HG02763 (cell line): ENCODE results near the gene MDK.

Source experiments
- ATAC-seq: cut with Tn5 transposase; IDR thresholded peaks from one replicate; pipeline ENCODE4 v1.9.1; 2021; ENCODE audit warnings: mild to moderate bottlenecking, moderate library complexity; ENCODE audit not compliant: unreplicated experiment

The MDK gene

DNA sequence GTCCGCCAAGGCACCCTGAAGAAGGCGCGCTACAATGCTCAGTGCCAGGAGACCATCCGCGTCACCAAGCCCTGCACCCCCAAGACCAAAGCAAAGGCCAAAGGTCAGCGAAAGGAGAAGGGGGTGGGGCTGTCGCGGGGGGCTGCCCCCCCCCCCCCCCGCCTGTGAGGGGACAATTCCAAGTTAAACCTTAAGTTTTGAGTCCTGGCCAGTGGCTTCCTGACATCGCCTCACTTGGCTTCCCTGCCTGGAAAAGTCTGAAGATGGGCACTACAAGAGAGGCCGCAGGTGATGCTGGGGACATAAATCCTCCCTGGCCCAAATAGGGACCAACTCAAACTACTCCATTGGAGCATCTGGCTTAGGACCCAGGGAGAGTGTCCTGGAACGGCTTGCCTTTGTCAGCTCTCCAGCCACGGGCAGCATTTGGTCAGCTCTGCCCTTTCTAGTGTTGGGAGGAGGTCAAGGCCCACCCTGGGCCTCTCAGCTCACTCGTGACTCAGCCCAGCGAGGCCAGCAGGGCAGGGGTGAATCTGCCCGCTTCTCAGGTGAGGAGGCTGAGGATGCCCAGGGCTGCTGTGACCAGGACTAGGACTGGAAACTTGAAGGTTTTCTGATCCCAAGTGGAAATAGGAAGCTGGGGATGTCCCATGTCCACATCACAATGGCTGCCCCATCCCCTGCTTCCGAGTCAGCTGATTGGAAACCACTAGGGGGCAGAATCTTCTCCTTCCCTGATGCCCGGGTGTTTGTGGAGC, 1.4 kb downstream of the MDK start:
- ATAC-seq = no peak

DNA sequence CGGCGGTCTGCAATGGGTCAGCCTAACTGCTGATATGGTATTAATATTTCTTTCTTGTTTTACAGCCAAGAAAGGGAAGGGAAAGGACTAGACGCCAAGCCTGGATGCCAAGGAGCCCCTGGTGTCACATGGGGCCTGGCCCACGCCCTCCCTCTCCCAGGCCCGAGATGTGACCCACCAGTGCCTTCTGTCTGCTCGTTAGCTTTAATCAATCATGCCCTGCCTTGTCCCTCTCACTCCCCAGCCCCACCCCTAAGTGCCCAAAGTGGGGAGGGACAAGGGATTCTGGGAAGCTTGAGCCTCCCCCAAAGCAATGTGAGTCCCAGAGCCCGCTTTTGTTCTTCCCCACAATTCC, 1.9 kb downstream of the MDK start:
- ATAC-seq = no peak

DNA sequence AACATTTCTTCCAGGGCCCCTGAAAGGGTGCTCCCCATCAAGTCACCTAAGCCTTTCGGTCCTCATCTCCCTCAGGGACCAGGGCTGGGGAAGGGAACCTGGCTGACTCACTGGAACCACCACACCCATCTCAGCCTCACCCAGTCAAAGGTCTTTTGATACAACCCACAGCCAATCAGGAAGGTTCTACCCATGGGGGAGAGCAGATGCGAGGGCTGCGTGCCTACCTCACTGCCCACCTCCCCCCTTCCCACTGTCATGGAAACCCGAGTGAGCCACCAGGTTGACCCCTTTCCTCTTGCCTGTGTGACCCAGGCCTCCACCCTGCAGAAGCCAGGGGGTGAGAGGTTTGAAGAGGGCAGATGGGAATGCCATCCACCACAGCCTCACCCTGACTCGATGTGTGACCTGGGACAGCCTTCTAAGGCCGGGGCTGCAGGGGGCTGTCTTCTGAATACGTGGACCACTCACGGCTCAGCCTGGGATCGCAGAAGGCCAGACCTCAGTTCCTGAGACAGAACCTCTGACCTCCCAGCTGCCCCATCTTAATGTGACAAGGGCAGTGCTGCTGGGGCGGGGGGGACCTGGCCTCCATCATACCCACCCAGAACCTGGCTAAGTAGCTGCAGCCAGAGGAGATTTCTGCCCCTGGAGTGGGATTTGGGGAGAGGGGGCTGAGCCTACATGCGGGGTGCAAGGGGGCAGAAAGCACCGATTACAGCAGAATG, 2.7 kb downstream of the MDK start:
- no peak for ATAC-seq

DNA sequence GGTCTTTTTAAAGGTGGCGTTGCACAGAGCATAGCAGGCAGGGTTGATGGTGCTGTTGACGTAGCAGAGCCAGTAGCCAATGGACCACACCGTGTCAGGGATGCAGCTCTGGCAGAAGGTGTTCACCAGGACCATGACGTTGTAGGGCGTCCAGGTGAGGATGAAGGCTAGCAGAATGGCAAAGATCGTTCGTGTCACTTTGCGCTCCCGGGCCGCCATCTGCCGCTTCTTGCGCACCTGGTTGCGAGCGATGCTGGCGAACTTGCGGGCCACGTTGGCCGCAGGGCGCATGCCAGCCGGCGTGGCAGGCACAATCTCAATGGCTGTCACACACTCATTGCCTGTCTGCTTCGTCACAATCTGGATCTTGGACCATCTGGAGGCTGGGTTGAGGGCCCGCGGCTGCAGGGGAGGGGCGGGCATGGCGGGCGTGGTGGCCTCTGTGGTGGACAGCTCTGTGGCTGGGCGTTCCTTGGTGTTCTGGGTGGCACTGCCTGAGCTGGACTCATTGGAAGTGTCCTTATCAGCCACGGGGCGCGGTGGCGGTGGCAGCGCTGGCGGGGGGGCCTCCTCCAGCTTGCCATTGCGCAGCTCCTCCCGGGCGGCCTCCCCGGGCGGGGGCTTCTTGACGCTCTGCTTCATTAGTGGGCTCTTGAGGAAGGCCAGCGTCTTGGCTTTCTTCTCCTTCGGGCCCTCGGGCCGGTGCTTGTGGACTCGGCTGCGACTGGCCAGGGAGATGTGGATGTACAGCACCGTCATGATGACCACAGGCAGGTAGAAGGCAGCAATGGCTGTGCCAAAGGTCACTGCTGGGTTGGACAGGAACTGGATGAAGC, 3.9 kb downstream of the MDK start:
- ATAC-seq = no peak

DNA sequence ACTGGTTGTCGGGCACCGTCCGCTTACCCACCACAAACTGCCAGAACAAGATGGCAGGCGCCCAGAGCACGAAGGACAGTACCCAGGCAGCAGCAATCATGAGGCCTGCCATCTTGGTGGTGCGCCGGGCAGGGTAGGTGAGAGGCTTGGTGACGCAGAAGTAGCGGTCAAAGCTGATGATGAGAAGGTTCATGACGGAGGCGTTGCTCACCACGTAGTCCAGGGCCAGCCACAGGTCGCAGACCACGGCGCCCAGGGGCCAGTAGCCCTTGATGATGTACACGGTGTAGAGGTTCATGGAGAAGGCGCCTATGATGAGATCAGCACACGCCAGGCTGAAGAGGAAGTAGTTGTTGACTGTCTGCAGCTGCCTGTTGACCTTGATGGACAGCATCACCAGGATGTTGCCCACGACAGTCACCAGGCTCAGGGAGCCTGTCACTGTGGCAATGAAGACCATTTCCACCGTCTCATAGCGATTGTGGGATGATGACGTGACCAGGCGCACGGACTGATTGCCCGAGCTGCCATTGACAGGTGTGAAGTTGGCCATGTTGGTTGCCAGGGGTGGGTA, 4.6 kb downstream of the MDK start:
- ATAC-seq = no peak

DNA sequence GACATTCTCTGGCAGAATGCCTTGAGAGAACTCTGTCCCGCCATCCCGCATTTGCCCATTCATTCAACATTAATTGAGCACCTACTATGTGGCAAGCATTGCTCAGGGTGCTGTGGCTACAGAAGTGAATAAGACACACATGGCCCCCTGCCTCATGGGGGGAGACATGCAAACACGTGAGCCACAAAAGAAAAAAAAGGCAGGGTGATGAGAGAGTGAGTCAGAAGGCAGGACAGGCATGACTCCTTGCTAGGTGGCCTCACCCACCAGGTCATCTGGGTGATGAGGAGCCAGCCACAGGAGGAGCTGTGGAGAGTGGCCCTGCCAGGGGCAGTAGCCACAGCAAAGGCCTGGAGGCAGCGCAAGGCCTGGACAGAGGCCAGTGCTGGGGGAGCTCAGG, 5.2 kb downstream of the MDK start:
- no peak for ATAC-seq

DNA sequence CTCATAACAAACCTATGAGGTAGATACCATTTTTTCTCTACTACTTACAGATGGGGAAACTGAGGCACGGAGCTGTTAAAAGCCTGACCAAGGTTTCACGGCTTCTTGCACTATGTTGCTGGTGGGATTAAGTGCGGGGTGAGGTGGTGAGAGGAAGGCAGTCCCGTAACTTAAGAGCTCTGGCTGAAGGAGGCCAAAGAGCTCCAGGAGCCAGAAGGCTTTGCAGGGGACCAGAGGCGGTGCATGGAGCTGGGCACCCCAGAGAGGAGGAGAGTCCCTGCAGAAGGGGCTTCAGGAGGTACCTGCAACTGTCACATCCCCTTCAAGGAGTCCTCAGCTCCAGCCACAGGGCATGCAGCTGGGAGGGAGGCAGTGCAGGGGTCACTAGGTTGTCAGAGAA, 6.0 kb downstream of the MDK start:
- no peak for ATAC-seq

DNA sequence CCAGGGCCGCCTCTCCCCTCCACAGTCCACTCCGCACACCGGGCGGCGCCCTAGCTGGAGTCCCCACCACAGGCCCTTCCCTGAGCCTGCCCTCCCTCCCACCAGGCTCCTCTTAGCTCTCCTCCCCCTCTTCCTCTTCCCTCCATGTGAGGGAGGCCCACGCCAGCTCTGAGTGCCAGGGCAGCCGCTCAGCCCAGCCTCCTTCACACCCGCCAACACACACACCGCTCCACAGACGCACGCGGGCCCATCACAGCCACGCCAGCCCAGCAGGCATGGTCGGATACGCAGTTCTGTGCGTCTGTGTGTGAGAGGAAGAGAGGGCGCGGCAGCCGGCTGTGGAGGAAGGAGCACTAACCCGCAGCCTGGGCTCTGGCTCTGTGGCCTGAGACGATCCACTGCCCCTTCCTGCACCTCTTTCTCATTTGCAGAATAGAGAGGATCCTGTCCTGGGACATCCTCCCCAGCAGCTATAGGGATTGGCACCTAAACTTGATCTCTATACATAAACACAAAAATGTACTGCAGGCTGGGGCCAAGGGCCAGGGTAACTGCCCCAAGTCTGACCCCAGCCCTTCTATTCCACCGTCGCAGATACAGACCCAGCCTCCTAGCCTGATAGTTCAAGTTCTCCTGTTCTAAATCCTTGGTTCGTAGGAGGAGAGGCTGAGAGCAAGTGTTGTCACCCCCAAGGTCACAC, 6.6 kb downstream of the MDK start:
- no peak for ATAC-seq

DNA sequence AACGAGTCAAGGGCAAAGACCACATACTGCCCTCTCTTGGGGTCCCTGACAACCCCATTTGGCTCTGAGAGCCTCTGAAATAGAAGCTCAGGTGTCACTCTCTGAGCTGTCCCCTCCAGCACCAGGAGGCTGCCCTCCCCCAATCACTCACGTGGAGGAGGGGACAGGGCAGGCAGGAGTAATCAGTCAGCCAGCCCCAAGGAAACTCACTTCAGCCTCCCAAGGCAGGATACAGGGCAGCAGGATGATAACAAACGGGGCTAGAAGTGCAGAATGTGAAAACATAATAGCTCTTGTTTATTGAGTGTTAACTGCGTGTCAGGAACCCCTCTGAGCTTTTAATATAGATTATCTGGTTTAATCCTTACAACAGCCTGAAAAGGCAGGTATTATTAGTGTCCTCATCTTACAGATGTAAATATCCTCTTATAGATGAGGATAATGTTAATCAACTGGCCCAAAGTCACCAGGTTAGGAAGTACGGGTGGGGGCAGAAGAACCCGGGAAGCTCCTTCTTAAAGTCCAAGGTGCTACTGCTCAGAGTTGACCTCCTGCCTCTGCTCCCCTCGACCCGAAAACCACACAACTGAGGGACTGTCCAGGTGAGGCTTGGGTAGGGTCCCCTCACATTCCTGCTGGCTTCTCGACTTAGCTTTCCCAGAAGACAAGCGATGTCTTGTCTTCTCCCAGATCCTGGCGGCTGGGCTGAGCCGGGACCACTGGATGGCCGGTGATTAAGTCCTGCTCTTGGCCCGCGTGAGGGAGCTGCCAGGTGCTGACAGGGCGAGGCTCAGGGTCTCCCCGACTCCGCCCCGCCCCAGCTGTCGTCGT, 7.4 kb downstream of the MDK start:
- ATAC-seq = no peak

DNA sequence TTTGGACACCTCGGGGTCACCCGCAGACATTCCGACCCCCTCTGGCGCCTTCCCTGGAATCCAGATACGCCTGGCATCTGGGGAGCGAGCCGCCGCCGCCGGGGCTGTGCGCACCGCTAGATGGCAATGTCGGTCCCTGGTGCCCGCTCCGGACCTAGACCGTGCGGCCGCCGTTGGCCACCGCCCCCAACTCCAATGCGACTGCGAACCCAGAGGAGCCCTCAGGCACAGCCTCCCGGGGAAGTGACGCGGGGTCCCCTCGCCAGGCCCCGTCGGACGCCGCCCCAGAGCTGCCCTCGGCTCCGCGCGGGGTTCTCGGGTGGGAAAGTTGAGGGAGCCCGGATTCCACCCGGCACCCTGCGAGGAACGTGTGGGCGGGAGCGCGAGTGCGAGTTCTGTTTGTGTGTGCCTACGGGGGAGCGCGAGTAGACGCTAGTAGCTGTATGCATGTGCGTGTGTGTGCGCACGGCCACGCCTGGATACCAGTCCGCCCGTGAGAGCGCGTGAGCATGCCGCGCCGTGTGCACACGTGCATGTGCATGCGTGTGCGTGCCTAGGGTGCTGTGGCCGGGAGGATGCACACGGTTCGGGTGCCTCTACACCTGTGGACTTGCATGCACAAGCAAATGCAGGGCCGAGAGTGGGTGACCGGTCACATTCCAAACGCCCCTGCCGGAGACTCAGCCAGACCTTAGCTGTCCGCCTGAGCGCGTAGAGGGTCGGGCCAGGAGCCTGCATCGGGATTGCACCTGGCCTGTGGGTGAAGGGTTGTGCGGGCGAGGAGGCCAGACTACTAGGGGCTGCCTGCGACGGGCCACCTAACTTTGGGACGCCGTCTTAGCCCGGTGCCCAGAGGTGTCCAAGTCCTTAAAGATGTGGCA, 8.2 kb downstream of the MDK start:
- peak; percentile 41 for ATAC-seq

DNA sequence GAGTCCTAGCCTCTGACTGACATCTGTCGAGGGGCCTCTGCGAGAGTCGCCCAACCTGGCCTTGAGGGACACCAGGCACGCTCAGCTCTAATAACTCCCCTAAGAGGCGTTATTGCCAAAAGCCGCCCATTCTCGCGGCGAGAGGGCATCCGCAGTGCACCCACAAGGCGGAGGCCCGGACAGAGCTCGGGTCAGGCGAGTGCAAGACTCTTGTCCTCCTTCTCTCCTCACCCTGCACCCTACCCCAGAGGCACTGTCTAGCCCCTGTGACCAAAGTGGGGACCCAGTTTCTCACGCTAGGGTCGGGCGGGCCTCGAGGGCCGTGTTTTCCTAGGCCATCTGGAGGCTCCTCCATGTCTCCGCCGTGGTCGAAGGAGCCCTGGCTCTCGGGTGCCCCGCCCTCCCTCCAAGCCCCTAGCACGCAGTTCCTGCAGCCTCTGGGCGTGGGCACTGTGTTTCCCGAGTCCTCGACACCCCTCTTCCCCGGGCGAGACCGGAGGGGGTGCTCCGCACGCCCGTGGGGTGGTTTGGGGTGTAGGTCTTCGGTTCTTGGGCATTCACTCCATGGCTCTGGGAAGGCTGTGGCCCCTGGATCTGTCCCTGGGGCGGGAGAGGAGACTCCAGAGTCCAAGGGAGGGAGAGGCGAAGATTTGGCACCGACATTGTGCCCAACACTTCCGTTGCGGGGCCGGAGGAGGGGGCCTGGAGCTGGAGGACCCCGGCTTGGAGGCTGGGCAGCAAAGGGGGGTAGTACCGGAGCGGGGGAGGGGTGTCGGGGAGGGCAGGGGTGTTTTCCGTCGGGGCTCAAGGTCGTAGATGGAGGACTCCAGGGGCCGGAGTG, 9.1 kb downstream of the MDK start:
- no peak for ATAC-seq

DNA sequence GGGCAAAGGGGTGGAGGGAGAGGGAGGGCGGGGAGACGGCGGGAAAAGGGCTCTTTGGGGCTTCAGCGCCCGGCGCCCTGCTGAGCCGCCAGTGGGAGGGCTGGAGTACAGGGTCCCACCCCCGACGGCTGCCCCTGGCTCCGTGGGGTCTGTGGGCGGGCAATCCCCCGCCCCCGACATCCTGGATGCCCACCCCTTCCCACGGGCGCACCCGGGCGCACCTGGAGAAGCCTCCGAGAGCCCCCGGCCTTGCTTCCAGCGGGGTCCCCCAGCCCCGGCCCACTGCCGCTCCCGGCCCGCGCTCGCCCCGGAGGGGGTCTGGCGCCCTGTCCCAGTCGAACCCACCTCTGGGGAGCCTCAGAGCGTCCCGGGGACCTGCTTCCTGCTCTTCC, 9.7 kb downstream of the MDK start:
- no peak for ATAC-seq

DNA sequence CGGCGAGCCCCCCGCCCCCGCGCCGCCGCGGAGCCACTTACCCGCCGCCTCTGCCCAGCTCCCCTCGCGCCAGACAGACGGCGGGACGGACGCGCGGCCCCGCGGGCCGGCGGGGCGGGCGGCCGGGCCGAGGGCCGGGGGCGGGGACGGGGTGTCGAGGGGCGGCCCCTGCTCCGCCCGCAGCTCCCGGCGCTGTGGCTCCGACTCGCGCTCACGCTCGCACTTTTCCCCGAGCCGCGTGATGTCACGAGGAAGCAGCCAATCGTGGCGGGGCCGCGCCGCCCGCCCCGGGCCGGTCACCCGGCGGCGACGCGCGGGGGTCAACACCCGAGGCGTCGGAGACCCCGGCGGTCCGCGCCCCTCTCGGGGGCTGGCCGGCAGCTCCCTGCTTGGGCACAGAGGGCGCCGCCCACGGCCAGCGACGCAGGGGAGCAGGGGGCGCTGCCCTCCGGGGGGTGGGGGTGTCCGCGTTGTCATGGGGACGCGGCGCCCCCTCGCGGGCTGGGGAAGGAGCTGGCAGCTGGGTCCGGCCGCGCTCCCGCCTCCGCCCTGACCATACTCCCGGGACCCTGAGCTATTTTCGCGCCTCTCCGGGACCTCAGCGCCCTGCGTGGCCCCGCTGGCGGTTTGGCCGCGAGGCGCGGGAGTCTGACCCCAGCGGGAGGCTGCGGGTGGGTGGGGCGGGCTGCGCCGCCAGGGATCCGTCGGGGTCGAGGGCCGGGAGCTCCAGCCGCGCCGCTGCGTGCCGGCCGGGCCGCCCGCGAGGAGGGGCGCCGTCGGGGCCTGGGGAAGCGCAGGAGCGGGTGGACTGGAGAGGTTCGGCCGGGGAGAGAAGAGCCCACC, 10.3 kb downstream of the MDK start, which contains the start of gene CHRM4:
CHRM4 (minus strand) TSS at position 199 of the 843 bp plus-strand sequence. CDS start 5,219 bp downstream, outside the sequence.
- ATAC-seq = no peak

DNA sequence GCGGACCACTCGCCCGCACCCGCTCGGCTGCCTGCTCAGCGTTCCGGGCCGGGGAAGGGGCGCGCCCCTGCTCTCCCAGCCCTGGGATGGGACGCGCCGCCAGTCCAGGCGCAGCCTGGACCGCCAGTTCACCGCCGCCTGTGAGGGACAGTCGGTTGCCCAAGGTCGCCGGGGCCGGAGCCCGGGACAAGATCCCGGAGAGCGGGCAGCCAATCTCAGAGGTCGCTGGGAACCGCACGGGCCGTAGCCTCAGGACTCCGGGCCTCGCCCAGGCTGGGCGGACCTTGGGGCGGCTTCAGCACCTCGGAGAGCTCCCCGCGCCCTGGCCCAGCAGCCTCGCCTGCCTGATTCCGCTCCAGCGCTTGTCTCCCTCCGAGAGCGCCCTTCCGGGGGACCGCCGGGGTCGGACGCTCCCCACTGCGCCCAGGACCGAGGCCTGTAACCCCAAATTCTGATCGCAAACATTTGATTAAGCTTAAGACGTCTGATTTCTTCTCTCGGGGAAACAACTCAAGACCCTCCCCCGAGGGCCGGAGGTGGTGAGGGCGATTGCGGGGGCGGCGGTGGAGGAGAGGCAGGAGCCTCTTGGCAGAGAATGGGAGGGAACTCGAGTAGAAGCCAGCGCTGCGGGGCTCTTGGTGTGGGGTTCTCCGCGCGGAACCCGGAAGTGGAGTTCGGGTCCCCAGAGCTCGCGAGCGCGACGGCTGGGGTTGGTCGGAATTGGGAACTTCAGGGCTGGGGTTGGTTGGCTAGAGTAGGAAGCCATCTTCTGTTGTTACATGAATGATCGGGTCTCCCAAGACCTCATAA, 11.2 kb downstream of the MDK start:
- peak; percentile 42 for ATAC-seq

DNA sequence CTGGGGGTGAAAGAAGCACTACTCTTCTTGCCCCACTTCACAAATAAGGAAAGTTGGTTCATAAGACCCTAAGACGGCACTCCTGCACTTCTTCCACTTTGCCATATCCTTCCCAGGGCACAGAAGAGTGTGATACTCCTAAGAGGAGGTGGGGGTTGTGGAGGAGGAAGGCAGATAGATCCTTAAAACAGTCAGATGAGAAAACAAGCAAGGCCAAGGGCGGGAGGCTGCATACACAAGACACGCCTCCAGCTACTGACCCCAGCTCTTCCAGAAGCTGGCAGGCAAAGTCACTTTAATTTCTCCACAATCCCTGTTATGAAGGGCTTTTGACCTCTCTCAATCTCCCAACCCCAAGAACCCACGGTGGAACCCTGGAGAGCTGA, 11.8 kb downstream of the MDK start:
- no peak for ATAC-seq

DNA sequence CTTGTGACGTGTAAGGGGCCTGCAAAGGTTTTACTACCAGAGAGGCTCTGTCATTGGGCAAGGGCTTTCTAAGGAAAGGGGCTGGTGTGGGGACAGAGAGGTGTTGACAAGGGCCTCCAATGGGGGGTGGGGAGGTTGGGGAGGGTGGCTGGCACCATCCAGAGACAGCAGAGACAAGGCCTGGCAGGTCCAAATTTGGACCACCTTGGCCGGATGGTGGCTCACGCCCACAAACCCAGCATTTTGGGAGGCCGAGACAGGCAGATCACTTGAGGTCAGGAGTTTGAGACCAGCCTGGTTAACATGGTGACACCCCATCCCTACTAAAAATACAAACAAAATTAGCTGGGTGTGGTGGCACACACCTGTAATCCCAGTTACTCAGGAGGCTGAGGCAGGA, 12.3 kb downstream of the MDK start:
- ATAC-seq = no peak
